SK-N-SH (cell line): ENCODE data around the gene RB1.

Experiments
- ELF1 ChIP-seq: IDR thresholded peaks from 2 replicates; pipeline ENCODE4 v1.4.0; 2012
- JUND ChIP-seq: IDR thresholded peaks from 2 replicates; pipeline ENCODE4 v1.4.0; 2012
- POLR2AphosphoS5 ChIP-seq: IDR thresholded peaks from 2 replicates; pipeline ENCODE4 v1.6.1; 2012; ENCODE audit warnings: low read depth, low read length
- TAF1 ChIP-seq: IDR thresholded peaks from 2 replicates; pipeline ENCODE4 v1.6.1; 2012; ENCODE audit warnings: low read depth, mild to moderate bottlenecking, low read length, moderate library complexity, borderline replicate concordance
- YY1 ChIP-seq: IDR thresholded peaks from 2 replicates; pipeline ENCODE4 v1.4.0; 2012; ENCODE audit warnings: low read depth, mild to moderate bottlenecking
- TF ChIP-seq, protein P1 (sequence below): fragments of 200-600 bp; sonication (generic); IDR thresholded peaks from 2 replicates; pipeline ENCODE4 v1.6.1; 2017; ENCODE audit warnings: antibody characterized with exemption, mild to moderate bottlenecking, moderate library complexity
- TF ChIP-seq, protein P2 (sequence below): IDR thresholded peaks from 2 replicates; pipeline ENCODE4 v1.4.0; 2012; ENCODE audit warnings: low read depth
- TF ChIP-seq, protein P3 (sequence below): IDR thresholded peaks from 2 replicates; pipeline ENCODE4 v1.4.0; 2012; ENCODE audit warnings: low read depth, borderline replicate concordance
- TF ChIP-seq, protein P4 (sequence below): IDR thresholded peaks from 2 replicates; pipeline ENCODE4 v1.4.0; 2012; ENCODE audit warnings: low read depth, borderline replicate concordance
- TF ChIP-seq, protein P5 (sequence below): fragments of 150-350 bp; IDR thresholded peaks from 2 replicates; pipeline ENCODE4 v1.6.1; 2016; ENCODE audit warnings: mild to moderate bottlenecking, low read depth, low read length
- TF ChIP-seq, protein P6 (sequence below): fragments of 150-350 bp; IDR thresholded peaks from 2 replicates; pipeline ENCODE4 v1.6.1; 2017; ENCODE audit warnings: antibody characterized with exemption, low read length, low read depth, borderline replicate concordance

DNA sequence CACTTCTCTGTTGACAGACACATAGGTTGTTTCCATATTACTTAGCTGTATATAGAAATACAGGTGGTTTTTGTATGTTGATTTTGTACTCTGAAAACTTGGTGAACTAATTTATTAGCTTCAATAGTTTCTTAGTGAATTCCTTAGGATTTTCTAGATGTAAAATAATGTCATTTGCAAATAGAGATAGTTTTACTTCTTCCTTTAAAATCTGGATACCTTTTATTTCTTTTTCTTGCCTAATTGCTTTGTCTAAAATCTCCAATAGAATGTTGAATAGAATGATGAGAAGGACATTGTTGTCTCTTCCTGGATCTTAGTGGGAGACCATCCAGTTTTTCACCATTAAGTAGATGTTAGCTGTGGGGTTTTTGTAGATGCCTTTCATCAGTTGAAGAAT, 18.7 kb downstream of the RB1 start:
- TF ChIP-seq YY1 (no peak), ELF1 (no peak), TAF1 (no peak), POLR2AphosphoS5 (no peak), JUND (no peak)
- TF ChIP-seq, protein P1, sequence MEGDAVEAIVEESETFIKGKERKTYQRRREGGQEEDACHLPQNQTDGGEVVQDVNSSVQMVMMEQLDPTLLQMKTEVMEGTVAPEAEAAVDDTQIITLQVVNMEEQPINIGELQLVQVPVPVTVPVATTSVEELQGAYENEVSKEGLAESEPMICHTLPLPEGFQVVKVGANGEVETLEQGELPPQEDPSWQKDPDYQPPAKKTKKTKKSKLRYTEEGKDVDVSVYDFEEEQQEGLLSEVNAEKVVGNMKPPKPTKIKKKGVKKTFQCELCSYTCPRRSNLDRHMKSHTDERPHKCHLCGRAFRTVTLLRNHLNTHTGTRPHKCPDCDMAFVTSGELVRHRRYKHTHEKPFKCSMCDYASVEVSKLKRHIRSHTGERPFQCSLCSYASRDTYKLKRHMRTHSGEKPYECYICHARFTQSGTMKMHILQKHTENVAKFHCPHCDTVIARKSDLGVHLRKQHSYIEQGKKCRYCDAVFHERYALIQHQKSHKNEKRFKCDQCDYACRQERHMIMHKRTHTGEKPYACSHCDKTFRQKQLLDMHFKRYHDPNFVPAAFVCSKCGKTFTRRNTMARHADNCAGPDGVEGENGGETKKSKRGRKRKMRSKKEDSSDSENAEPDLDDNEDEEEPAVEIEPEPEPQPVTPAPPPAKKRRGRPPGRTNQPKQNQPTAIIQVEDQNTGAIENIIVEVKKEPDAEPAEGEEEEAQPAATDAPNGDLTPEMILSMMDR, result no peak
- TF ChIP-seq, protein P2, sequence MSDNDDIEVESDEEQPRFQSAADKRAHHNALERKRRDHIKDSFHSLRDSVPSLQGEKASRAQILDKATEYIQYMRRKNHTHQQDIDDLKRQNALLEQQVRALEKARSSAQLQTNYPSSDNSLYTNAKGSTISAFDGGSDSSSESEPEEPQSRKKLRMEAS, result no peak
- TF ChIP-seq, protein P3, sequence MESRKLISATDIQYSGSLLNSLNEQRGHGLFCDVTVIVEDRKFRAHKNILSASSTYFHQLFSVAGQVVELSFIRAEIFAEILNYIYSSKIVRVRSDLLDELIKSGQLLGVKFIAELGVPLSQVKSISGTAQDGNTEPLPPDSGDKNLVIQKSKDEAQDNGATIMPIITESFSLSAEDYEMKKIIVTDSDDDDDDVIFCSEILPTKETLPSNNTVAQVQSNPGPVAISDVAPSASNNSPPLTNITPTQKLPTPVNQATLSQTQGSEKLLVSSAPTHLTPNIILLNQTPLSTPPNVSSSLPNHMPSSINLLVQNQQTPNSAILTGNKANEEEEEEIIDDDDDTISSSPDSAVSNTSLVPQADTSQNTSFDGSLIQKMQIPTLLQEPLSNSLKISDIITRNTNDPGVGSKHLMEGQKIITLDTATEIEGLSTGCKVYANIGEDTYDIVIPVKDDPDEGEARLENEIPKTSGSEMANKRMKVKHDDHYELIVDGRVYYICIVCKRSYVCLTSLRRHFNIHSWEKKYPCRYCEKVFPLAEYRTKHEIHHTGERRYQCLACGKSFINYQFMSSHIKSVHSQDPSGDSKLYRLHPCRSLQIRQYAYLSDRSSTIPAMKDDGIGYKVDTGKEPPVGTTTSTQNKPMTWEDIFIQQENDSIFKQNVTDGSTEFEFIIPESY, result no peak
- TF ChIP-seq, protein P4, sequence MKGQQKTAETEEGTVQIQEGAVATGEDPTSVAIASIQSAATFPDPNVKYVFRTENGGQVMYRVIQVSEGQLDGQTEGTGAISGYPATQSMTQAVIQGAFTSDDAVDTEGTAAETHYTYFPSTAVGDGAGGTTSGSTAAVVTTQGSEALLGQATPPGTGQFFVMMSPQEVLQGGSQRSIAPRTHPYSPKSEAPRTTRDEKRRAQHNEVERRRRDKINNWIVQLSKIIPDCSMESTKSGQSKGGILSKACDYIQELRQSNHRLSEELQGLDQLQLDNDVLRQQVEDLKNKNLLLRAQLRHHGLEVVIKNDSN, result no peak
- TF ChIP-seq, protein P5, sequence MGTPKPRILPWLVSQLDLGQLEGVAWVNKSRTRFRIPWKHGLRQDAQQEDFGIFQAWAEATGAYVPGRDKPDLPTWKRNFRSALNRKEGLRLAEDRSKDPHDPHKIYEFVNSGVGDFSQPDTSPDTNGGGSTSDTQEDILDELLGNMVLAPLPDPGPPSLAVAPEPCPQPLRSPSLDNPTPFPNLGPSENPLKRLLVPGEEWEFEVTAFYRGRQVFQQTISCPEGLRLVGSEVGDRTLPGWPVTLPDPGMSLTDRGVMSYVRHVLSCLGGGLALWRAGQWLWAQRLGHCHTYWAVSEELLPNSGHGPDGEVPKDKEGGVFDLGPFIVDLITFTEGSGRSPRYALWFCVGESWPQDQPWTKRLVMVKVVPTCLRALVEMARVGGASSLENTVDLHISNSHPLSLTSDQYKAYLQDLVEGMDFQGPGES, result no peak
- TF ChIP-seq, protein P6, sequence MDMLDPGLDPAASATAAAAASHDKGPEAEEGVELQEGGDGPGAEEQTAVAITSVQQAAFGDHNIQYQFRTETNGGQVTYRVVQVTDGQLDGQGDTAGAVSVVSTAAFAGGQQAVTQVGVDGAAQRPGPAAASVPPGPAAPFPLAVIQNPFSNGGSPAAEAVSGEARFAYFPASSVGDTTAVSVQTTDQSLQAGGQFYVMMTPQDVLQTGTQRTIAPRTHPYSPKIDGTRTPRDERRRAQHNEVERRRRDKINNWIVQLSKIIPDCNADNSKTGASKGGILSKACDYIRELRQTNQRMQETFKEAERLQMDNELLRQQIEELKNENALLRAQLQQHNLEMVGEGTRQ, result no peak
